GM19372 (cell line): Measurements from ENCODE around the gene BCAM.
"Not testable (repeated sequence)": the region's sequence is repeated elsewhere in the genome, so short reads cannot be mapped to it uniquely, and the experiment has no call there.

Experiments
- ATAC-seq: cut with Tn5 transposase; IDR thresholded peaks from one replicate; pipeline ENCODE4 v1.9.1; 2021; ENCODE audit warnings: mild to moderate bottlenecking, low read depth, moderate library complexity; ENCODE audit not compliant: unreplicated experiment

The BCAM gene

DNA sequence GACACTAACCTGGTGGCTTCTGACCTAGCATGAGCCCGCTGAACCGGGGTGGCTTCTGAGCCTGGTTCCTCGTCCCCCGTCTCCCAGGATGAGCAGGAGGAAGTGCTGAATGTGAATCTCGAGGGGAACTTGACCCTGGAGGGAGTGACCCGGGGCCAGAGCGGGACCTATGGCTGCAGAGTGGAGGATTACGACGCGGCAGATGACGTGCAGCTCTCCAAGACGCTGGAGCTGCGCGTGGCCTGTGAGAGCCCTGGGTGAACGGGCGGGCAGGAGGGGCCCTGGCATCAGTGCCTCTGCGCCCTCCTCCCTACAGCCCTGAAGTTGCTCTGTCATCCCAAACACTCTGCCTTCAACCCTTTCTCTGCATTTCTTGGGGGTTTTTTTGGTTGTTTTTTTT lies 5.6 kb downstream of the BCAM start:
- ATAC-seq: no peak

DNA sequence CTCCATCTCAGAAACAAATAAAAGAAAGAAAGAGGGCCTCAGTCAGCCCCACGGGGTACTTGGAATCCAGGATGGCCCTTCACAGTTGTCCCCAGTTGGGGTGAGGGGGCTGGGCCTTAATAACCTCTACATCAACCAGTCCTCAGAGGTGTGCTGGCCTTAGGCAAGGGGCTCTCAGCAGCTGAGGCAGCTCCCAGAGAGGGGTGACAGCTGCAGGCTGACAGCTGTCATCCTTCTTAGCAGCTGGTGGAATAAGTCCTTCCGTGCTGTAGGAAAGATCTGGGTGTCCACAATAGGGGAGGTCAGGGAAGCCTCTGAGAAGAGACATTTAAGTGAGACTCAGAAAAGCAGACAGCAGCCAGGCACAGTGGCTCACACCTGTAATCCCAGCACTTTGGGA lies 7.4 kb downstream of the BCAM start:
- no peak for ATAC-seq

DNA sequence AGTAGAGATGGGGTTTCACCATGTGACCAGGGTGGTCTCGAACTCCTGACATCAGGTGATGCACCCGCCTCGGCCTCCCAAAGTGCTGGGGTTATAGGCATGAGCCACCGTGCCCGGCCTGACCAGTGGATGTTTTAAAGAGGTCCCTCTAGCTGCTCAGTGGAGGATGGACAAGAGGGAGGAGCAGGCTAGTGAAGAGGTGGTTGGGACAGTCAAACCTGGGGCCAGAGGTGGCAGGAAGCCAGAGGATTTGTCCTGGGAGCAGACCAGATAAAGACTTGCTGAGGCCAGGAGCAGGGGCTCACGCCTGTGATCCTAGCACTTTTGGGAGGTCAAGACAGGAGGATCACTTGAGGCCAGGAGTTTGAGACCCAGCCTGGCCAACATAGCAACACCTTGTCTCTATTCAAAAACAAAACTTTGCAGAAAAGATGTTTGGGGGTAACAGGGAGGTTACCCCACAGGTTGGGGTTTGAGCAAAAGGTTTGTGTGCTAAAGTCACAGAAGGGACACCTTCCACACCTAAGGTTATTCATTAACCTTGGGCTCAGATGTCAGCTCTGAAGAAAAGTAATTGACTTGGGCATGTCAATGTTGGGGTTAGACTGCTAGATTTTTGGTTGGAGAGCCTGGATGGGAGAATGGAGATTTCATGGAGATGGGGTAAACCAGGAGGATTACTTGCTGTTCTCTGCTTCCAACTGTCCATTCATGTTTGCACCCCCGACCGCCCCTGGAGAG lies 9.0 kb downstream of the BCAM start:
- ATAC-seq: no peak

DNA sequence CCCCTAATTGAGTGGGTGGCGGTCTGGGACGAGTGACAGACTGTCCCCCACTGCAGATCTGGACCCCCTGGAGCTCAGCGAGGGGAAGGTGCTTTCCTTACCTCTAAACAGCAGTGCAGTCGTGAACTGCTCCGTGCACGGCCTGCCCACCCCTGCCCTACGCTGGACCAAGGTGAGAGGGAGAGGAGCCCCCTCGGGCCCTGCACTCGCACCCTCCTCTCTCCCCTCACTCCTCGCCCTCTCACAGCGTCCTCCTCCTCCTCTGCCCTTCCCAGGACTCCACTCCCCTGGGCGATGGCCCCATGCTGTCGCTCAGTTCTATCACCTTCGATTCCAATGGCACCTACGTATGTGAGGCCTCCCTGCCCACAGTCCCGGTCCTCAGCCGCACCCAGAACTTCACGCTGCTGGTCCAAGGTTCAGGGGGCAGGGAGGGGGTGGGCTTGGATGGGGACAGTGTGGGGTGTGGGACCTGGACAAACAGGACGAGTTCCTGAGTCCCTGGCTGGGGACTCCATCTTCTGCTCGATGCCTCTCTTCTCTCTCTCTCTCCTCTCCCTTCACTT lies 9.6 kb downstream of the BCAM start:
- no peak for ATAC-seq

DNA sequence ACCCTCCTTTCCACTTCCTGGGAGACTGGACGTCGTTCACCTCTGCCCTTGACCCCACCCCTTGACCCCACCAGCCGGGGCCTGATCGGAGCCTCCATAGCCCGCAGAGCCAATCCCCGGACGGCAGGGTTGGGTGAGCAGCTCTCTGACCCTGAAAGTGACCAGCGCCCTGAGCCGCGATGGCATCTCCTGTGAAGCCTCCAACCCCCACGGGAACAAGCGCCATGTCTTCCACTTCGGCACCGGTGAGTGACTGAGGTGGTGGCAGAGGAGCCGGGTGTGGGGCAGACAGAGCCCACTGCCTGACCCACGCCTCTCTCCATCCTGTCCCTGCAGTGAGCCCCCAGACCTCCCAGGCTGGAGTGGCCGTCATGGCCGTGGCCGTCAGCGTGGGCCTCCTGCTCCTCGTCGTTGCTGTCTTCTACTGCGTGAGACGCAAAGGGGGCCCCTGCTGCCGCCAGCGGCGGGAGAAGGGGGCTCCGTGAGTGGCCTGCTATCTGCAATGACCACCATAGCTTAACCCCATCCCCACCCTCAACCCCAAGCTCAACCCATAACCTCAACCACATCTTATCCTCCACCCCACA lies 10.4 kb downstream of the BCAM start:
- ATAC-seq: no peak

DNA sequence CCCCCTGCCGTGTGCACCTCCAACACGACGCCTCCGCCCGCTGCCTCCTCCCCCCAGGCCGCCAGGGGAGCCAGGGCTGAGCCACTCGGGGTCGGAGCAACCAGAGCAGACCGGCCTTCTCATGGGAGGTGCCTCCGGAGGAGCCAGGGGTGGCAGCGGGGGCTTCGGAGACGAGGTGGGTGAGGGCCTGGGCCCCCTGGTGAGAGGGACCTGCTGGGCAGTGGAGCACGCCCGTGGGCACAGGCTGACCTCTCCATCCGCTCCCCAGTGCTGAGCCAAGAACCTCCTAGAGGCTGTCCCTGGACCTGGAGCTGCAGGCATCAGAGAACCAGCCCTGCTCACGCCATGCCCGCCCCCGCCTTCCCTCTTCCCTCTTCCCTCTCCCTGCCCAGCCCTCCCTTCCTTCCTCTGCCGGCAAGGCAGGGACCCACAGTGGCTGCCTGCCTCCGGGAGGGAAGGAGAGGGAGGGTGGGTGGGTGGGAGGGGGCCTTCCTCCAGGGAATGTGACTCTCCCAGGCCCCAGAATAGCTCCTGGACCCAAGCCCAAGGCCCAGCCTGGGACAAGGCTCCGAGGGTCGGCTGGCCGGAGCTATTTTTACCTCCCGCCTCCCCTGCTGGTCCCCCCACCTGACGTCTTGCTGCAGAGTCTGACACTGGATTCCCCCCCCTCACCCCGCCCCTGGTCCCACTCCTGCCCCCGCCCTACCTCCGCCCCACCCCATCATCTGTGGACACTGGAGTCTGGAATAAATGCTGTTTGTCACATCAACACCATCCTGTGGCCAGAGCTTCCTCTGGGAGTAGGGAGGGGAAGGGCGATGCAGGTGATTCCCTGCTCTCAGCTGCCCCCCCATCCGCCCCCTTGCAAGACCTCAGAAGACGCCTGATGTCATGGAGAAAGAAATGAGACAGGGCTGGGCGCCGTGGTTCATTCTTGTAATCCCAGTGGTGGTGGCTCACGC lies 12.0 kb downstream of the BCAM start:
- no peak for ATAC-seq

DNA sequence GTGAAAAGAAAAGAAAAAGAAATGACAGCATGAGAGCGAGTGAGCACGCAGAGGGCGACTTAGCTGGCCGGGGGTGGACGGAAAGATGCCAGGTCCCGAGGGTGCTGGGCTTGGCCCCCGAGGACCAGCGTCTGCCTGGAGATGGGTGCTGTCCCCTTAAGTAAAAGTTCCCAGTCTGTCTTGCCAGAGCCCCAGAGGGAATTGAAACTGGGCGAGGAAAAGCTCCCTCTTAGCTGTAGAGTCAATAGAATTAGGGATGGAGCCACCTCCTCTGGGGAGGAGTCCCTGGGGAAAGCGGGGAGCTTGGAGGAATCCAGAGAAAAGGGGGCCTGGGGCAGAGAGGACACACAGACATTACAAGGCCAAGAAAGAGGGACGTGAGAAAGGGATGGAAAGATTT lies 13.3 kb downstream of the BCAM start:
- ATAC-seq: no peak

DNA sequence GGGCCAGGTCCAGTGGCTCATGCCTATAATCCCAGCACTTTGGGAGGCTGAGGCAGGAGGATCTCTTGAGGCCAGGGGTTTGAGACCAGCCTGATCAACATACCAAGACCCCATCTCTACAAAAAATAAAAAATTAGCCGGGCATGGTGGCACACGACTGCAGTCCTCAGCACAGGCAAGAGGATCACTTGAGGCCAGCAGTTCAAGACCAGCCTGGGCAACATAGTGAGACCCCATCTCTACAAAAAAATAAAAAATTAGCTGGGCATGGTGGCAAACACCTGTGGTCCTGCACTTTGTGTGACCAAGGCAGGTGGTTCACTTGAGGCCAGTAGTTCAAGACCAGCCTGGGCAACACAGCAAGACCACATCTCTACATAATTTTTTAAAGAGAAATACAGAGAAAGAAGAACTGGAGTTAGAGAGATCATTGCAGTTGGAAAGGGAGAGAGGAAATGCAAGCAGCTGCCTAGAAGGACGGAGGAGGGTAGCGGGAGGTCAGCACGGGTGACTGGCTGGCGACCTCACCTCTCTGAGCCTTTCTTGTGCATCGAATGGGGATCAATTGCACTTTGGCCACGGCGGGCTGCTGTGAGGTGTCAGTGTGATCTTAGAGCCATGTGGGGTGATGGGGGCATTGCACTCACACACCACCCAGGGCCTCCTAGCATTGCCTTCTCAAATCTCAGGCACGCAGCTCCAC lies 13.9 kb downstream of the BCAM start:
- ATAC-seq: no peak

DNA sequence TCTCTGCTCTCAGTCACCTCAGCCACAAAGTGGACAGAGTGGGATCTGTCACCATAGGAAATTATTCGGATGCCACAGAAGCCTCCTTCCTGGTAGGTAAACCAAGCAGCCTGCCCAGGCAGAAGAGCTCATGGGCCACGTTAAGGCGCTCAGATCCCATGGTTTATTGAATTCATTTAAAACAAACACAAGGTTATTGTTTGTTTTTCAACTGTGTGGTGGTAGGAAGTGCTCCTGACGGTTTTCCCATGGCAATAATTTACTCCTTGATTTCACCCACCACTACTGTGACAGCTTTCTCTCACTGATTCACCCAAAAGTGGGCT lies 14.4 kb downstream of the BCAM start:
- ATAC-seq: no peak

DNA sequence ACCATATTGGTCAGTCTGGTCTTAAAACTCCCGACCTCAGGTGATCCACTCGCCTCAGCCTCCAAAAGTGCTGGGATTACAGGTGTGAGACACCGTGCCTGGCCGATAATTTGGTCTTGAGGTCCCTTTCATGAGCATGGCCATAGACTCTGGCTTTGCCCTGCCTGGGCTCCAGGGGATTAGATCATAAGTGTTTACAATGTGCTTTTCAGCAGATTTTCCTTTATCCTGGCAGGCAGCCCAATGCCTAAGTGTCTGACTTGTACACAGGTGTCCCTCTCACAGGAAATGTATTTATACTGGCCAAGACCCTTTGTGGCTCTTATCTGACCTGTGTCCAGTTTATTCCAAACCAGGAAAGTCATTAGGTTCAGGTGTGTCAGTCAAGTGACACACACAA lies 15.9 kb downstream of the BCAM start:
- no peak for ATAC-seq

DNA sequence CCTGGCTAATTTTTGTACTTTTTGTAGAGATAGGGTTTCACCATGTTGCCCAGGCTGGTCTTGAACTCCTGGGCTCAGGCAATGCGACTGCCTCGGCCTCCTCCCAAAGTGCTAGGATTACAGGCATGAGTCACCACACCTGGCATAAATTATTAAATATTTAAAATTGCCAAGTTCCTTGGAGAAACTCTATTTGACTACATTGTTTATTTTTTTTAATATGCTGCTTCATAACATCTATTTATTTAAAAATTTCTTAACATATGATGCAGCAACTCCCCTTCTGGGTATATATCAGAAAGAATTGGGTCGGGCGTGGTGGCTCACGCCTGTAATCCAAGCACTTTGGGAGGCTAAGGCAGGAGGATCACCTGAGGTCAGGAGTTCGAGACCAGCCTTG lies 24.0 kb downstream of the BCAM start:
- ATAC-seq: not testable (repeated sequence)

DNA sequence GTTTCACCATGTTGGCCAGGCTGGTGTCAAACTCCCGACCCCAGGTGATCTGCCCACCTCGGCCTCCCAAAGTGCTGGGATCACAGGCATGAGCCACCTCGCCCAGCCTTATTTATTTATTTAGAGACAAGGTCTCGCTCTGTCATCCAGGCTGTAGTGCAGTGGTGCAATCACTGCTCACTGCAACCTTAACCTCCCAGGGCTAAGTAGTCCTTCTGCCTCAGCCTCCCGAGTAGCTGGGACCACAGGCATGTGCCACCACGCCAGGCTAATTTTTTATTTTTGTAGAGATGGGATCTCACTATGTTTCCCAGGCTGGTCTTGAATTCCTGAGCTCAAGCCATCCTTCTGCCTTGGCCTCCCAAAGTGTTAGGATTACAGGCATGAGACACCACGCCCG lies 25.5 kb downstream of the BCAM start:
- ATAC-seq: not testable (repeated sequence)

DNA sequence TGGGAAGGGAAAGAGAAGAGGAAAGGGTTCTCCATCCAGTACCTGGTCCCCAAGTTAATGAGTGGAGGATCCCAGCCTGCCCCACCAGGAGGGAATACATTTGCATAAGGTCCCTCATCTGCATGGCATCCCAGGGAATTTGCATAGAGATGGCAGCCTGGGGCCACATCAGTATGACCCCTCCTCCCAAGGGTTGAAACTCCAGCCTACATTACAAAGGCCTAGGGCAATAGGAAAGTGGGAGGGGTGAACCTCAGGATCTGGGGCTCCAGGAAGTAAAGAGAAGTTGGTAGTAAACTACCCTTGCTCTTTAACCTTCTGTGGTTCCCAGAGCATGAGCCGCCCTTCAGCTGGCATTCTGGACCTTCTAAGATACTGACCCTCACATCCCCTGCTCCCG lies 30.4 kb downstream of the BCAM start:
- no peak for ATAC-seq

DNA sequence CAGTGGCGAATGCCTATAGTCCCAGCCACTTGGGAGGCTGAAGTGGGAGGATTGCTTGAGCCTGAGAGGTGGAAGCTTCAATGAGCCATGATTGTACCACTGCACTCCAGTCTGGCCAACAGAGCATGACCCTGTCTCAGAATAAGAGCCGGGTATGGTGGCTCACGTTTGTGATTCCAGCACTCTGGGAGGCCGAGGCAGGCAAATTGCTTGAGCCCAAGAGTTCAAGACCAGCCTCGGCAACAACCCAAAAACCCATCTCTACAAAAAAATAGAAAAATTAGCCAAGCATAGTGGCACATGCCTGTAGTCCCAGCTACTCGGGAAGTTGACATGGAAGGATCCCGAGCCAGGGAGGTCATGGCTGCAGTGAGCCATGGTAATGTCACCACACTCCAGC lies 31.9 kb downstream of the BCAM start:
- ATAC-seq: no peak

DNA sequence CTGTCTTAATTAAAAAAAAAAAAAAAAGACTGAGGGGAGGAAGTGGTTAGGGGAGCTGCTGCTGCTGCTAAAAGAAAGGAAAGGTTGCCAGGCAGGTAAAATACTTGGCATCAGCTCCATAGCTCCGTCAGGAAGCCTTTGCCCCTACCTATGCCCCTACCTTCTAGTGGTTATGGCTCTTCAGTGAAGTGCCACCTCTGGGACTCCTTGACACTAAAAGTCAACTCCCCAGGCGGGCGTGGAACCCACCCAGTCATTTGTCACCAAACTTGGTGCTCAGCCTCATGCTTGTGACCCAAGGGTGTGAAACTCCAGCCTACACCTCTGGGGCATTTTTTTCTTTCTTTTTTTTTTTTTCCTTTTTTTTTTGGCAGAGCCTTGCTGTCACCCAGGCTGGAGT lies 32.3 kb downstream of the BCAM start:
- no peak for ATAC-seq

DNA sequence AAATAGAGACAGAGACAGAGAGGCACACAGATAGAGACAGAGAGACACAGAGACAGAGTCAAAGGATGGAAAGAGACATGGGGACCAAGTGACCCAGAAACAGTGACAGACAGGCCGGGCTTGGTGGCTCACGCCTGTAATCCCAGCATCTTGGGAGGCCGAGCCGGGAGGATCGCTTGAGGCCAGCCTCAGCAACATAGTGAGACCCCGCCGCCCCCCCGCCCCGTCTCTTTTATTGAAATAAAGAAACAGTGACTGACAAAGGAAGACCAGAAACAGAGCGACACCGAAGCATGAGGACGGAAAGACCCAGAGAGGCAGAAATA lies 36.3 kb downstream of the BCAM start:
- ATAC-seq: no peak

DNA sequence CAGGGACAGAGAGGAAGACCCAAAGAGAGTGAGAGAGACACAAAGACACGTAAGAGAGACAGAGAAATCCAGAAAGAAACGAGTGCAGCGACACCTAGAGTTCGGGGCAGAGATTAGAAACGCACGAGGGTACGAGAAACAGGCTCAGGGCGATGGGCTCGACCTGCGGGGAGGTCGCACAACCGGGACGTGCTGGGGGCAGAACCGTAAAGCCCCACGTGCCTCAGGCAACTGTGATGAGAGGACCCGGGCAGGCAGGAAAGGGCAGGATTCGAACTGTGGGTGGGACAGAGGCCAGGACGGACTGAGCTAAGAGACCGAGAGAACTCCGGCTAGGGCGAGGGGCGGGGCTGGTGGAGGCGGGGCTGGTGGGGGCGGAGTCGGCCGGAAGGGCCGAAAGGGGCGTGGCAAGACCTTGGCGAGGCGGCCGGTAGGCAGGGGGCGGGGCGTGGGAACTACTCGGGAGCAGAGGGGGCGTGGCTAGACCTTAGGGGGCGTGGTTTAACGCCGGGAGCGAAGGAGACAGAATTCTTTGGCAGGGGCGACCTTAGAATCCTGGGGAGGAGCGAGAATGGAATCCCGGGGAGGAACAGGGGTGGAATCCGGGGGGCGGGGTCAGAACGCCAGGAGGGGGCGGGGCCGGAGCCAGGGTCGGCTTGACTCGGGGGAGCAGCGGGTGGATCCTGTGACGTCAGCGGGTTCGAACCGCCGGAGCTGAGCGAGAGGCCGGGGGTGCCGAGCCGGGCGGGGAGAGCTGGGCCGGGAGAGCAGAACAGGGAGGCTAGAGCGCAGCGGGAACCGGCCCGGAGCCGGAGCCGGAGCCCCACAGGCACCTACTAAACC lies 36.9 kb downstream of the BCAM start, which contains the start of gene NECTIN2:
NECTIN2 (plus strand) TSS at position 686 of the 843 bp plus-strand sequence. CDS start 229 bp downstream, outside the sequence.
- ATAC-seq: no peak

DNA sequence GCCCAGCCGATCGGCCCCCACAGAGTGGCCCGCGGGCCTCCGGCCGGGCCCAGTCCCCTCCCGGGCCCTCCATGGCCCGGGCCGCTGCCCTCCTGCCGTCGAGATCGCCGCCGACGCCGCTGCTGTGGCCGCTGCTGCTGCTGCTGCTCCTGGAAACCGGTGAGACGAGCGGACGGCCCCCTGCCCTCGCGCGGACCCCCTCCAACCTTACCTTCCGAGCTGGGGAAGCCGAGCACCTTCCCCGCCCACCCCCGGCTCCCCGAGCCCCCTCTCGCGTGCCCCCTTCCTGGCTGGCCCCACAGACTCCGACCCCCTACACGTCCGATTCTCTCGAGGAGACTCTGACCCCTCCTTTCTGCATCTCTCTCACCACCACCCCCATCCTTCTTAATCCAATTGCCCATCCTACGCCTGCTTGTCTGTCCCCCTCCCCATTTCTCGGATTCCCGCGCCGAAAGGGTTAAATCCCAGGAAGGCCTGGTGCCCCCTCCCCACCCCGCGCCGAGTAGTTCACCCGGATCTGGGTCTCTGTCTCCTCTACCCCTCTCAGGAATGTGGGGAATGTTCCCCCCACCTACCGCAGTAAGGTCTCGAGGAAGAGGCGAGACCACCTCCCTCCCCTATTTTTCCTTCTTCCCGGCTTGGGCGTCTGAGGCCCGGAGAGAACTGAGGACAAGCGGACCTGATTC lies 37.7 kb downstream of the BCAM start:
- ATAC-seq: no peak
